Nephron progenitor cell (in vitro differentiated cells): Measurements from ENCODE around the gene SERGEF.

ENCODE experiments used
- DNase-seq: peaks from one replicate; pipeline ENCODE4 v3.0.0; 2021
- H3K27ac Mint-ChIP-seq: 2 replicates; pipeline ENCODE4 v1.8.0; 2021; ENCODE audit warnings: mild to moderate bottlenecking, moderate library complexity, mixed read lengths
- H3K27me3 Mint-ChIP-seq: 2 replicates; pipeline ENCODE4 v1.8.0; 2021; ENCODE audit warnings: mild to moderate bottlenecking, low read depth, mixed read lengths; ENCODE audit not compliant: poor library complexity
- H3K36me3 Mint-ChIP-seq: 2 replicates; pipeline ENCODE4 v1.8.0; 2021; ENCODE audit warnings: low read depth, mixed read lengths
- H3K4me1 Mint-ChIP-seq: 2 replicates; pipeline ENCODE4 v1.8.0; 2021; ENCODE audit warnings: mixed read lengths
- H3K4me3 Mint-ChIP-seq: 2 replicates; pipeline ENCODE4 v1.8.0; 2021; ENCODE audit warnings: mild to moderate bottlenecking, moderate library complexity, mixed read lengths
- H3K9me3 Mint-ChIP-seq: 2 replicates; pipeline ENCODE4 v1.8.0; 2021; ENCODE audit warnings: mild to moderate bottlenecking, moderate library complexity, mixed read lengths
- TF ChIP-seq, protein P1 (sequence below): fragments of 200-600 bp; sonication (generic); IDR thresholded peaks from 2 replicates; pipeline ENCODE4 v1.5.0; 2021; ENCODE audit warnings: antibody characterized with exemption

The SERGEF gene

GRCh38 chr11:17952487-17952886, 60.4 kb downstream of the SERGEF start:
- TF ChIP-seq, protein P1, sequence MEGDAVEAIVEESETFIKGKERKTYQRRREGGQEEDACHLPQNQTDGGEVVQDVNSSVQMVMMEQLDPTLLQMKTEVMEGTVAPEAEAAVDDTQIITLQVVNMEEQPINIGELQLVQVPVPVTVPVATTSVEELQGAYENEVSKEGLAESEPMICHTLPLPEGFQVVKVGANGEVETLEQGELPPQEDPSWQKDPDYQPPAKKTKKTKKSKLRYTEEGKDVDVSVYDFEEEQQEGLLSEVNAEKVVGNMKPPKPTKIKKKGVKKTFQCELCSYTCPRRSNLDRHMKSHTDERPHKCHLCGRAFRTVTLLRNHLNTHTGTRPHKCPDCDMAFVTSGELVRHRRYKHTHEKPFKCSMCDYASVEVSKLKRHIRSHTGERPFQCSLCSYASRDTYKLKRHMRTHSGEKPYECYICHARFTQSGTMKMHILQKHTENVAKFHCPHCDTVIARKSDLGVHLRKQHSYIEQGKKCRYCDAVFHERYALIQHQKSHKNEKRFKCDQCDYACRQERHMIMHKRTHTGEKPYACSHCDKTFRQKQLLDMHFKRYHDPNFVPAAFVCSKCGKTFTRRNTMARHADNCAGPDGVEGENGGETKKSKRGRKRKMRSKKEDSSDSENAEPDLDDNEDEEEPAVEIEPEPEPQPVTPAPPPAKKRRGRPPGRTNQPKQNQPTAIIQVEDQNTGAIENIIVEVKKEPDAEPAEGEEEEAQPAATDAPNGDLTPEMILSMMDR = no peak
- H3K27ac Mint-ChIP-seq = no peak overlapping the region
- H3K9me3 Mint-ChIP-seq = no peaks in the 10 kb centered on the region
- H3K36me3 Mint-ChIP-seq = peaks cover 14% of the 10 kb centered on the region
- H3K27me3 Mint-ChIP-seq = no peaks in the 10 kb centered on the region
- H3K4me3 Mint-ChIP-seq = no peak overlapping the region
- no peak for DNase-seq
- peaks cover 14% of the 10 kb centered on the region for H3K4me1 Mint-ChIP-seq

GRCh38 chr11:17951685-17952388, 61.0 kb downstream of the SERGEF start:
- H3K36me3 Mint-ChIP-seq = peaks cover 14% of the 10 kb centered on the region
- H3K4me3 Mint-ChIP-seq = no peak overlapping the region
- H3K4me1 Mint-ChIP-seq = peaks cover 14% of the 10 kb centered on the region
- DNase-seq = no peak
- H3K27me3 Mint-ChIP-seq = no peaks in the 10 kb centered on the region
- TF ChIP-seq, protein P1 = no peak
- H3K27ac Mint-ChIP-seq = no peak overlapping the region
- H3K9me3 Mint-ChIP-seq = no peaks in the 10 kb centered on the region

GRCh38 chr11:17950644-17951043, 62.2 kb downstream of the SERGEF start:
- Mint-ChIP-seq H3K4me3 (no peak overlapping the region), H3K27ac (no peak overlapping the region), H3K27me3 (no peaks in the 10 kb centered on the region), H3K9me3 (no peaks in the 10 kb centered on the region), H3K4me1 (peaks cover 14% of the 10 kb centered on the region), H3K36me3 (peaks cover 14% of the 10 kb centered on the region)
- no peak for DNase-seq
- TF ChIP-seq, protein P1 = no peak

- Mint-ChIP-seq H3K4me1 (peaks cover 14% of the 10 kb centered on the region), H3K36me3 (peaks cover 24% of the 10 kb centered on the region), H3K4me3 (no peak overlapping the region), H3K27me3 (no peaks in the 10 kb centered on the region), H3K9me3 (peaks cover 18% of the 10 kb centered on the region), H3K27ac (no peak overlapping the region)
- no peak for DNase-seq
- TF ChIP-seq, protein P1 = no peak
Observed at GRCh38 chr11:17948296-17948695, 64.6 kb downstream of the SERGEF start.

- Mint-ChIP-seq H3K36me3 (peaks cover 19% of the 10 kb centered on the region), H3K27me3 (no peaks in the 10 kb centered on the region), H3K9me3 (peaks cover 19% of the 10 kb centered on the region), H3K4me3 (no peak overlapping the region), H3K27ac (no peak overlapping the region), H3K4me1 (no peaks in the 10 kb centered on the region)
- TF ChIP-seq, protein P1 = no peak
- DNase-seq = no peak
Observed at GRCh38 chr11:17939542-17939941, 73.3 kb downstream of the SERGEF start.

GRCh38 chr11:17936790-17937189, 76.1 kb downstream of the SERGEF start:
- H3K27me3 Mint-ChIP-seq = no peaks in the 10 kb centered on the region
- DNase-seq = no peak
- H3K9me3 Mint-ChIP-seq = no peaks in the 10 kb centered on the region
- H3K4me1 Mint-ChIP-seq = no peaks in the 10 kb centered on the region
- H3K4me3 Mint-ChIP-seq = no peak overlapping the region
- no peak overlapping the region for H3K27ac Mint-ChIP-seq
- peaks cover 9% of the 10 kb centered on the region for H3K36me3 Mint-ChIP-seq
- TF ChIP-seq, protein P1 = no peak
